ENCODE data around the gene RBMS3. TPM values are rescaled to one million over a fixed set of nuclear protein-coding genes. Genes with fewer than 3 reads are reported as not detected.
"Not testable (repeated sequence)": the region's sequence is repeated elsewhere in the genome, so short reads cannot be mapped to it uniquely, and the experiment has no call there.

RBMS3 gene
- total and polyA plus RNA-seq, 5 donors from 2014 or later: 5.2 to 18.8 (median 8.5) TPM

DNA sequence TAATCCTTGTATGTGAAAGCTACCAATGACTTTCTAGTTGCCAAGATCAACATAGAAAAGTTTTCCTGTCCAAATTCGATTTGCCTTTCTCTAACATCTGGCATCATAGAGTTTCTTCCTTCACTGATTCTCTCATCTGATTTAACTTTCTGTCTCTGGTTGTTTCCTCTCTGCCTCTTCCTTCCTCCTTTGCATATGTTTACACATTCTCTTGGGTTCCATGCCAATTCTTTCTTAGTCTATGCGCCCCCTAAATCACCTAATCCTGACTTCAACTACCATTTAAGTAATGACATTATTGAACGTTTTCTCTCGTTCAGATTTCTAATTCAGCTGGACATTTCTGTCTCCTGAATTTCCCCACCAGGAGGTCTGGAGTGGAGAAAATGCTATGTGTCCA is 763.6 kb downstream of the RBMS3 start:
- no peaks in the 10 kb centered on the region for H3K9me3 Mint-ChIP-seq
- Histone ChIP-seq H3K36me3 (ENCODE audit: control insufficient read depth, insufficient read depth, low read length) (no peaks in the 10 kb centered on the region), H3K27ac (ENCODE audit: insufficient read depth, low read length, poor library complexity, severe bottlenecking) (no peak overlapping the region), H3K4me3 (ENCODE audit: low read depth, low read length) (no peak overlapping the region), H3K9me3 (ENCODE audit: control insufficient read depth in 2 of 2, low read length in 2 of 2) (no peaks in the 10 kb centered on the region), H3K27me3 (ENCODE audit: control insufficient read depth, insufficient read depth, low read length) (no peaks in the 10 kb centered on the region), H3K4me1 (ENCODE audit: control insufficient read depth, insufficient read depth, low read length, poor library complexity, severe bottlenecking) (no peaks in the 10 kb centered on the region)
- no peaks in the 10 kb centered on the region for H3K36me3 Mint-ChIP-seq
- H3K4me3 Mint-ChIP-seq: no peak overlapping the region
- DNase-seq: no peak
- H3K27ac Mint-ChIP-seq: no peak overlapping the region
- peaks cover 0 to 3% (median 0%) of the 10 kb centered on the region in 4 donors for H3K4me1 Mint-ChIP-seq
- no peak for ATAC-seq (ENCODE audit: low read depth in 2 of 2)
- H3K27me3 Mint-ChIP-seq: peaks cover 9% of the 10 kb centered on the region

DNA sequence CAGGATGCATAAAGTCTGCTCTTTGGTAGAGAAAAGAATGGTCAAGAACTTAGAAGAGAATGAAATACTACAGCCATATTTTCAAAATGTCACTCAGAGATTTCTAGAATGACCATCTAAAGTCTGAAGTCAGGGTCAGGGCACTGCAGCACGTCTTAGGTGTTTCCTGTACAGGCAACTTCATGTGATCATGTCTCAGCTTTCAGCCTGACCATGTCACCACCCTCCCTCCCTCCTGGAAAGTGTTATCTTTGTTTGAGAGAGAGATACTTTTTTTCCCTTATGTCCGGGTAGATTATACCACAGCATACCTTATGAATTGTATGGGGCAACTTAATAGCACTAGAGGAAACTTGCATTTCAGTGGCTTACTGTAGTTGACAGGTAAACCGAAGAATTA is 767.6 kb downstream of the RBMS3 start:
- peaks cover 4% of the 10 kb centered on the region for H3K27me3 Mint-ChIP-seq
- no peak overlapping the region for H3K27ac Mint-ChIP-seq
- H3K4me3 Mint-ChIP-seq: no peak overlapping the region
- Histone ChIP-seq H3K4me1 (ENCODE audit: control insufficient read depth, insufficient read depth, low read length, poor library complexity, severe bottlenecking) (no peaks in the 10 kb centered on the region), H3K4me3 (ENCODE audit: low read depth, low read length) (no peak overlapping the region), H3K27ac (ENCODE audit: insufficient read depth, low read length, poor library complexity, severe bottlenecking) (no peak overlapping the region), H3K27me3 (ENCODE audit: control insufficient read depth, insufficient read depth, low read length) (no peaks in the 10 kb centered on the region), H3K36me3 (ENCODE audit: control insufficient read depth, insufficient read depth, low read length) (no peaks in the 10 kb centered on the region), H3K9me3 (ENCODE audit: control insufficient read depth in 2 of 2, low read length in 2 of 2) (no peaks in the 10 kb centered on the region)
- peaks cover 0 to 9% (median 0%) of the 10 kb centered on the region in 4 donors for H3K4me1 Mint-ChIP-seq
- H3K36me3 Mint-ChIP-seq: no peaks in the 10 kb centered on the region
- ATAC-seq (ENCODE audit: low read depth in 2 of 2) (no peak), DNase-seq (no peak)
- no peaks in the 10 kb centered on the region for H3K9me3 Mint-ChIP-seq

DNA sequence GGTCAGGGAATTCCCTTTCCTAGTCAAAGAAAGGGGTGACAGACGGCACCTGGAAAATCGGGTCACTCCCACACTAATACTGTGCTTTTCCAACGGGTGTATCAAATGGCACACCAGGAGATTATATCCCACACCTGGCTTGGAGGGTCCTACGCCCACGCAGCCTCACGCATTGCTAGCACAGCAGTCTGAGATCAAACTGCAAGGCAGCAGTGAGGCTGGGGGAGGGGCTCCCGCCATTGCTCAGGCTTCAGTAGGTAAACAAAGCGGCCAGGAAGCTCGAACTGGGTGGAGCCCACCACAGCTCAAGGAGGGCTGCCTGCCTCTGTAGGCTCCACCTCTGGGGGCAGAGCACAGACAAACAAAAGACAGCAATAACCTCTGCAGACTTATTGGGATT is 769.2 kb downstream of the RBMS3 start:
- H3K4me3 ChIP-seq (ENCODE audit: low read depth, low read length); H3K27me3 ChIP-seq (ENCODE audit: control insufficient read depth, insufficient read depth, low read length); H3K27ac ChIP-seq (ENCODE audit: insufficient read depth, low read length, poor library complexity, severe bottlenecking); H3K9me3 ChIP-seq (ENCODE audit: control insufficient read depth in 2 of 2, low read length in 2 of 2); H3K4me3 Mint-ChIP-seq; H3K4me1 ChIP-seq (ENCODE audit: control insufficient read depth, insufficient read depth, low read length, poor library complexity, severe bottlenecking); H3K27ac Mint-ChIP-seq; H3K36me3 Mint-ChIP-seq; H3K27me3 Mint-ChIP-seq; ATAC-seq (ENCODE audit: low read depth in 2 of 2); H3K36me3 ChIP-seq (ENCODE audit: control insufficient read depth, insufficient read depth, low read length); H3K9me3 Mint-ChIP-seq; H3K4me1 Mint-ChIP-seq; DNase-seq: not testable (repeated sequence)

DNA sequence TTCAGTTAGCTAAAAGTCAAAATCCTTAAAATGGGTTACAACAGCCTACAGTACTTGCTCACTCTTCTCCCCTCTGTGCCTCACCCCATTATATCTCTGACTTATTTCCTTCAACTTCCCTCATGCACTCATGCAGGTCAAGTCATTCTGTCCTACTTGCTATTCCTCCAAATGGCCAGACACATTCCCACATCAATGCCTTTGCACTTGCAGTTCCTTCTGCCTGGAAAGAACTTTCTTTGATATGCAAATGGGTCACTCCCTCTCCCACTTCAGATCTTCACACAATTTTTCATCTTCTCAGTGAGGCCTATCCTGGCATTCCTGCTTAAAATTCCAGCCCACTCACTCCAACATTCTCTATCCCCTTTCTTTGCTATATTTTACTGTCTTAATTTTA is 778.4 kb downstream of the RBMS3 start:
- ATAC-seq (ENCODE audit: low read depth in 2 of 2) (no peak), DNase-seq (no peak)
- Histone ChIP-seq H3K36me3 (ENCODE audit: control insufficient read depth, insufficient read depth, low read length) (no peaks in the 10 kb centered on the region), H3K4me3 (ENCODE audit: low read depth, low read length) (no peak overlapping the region), H3K9me3 (ENCODE audit: control insufficient read depth in 2 of 2, low read length in 2 of 2) (no peaks in the 10 kb centered on the region), H3K27ac (ENCODE audit: insufficient read depth, low read length, poor library complexity, severe bottlenecking) (no peak overlapping the region), H3K27me3 (ENCODE audit: control insufficient read depth, insufficient read depth, low read length) (no peaks in the 10 kb centered on the region), H3K4me1 (ENCODE audit: control insufficient read depth, insufficient read depth, low read length, poor library complexity, severe bottlenecking) (no peaks in the 10 kb centered on the region)
- H3K4me1 Mint-ChIP-seq: no peaks in the 10 kb centered on the region
- H3K27ac Mint-ChIP-seq: no peak overlapping the region
- H3K36me3 Mint-ChIP-seq: no peaks in the 10 kb centered on the region
- H3K4me3 Mint-ChIP-seq: no peak overlapping the region
- no peaks in the 10 kb centered on the region for H3K27me3 Mint-ChIP-seq
- peaks cover 0 to under 1% (median 0%) of the 10 kb centered on the region in 7 donors for H3K9me3 Mint-ChIP-seq

Data from CD4-positive, CD25-positive, alpha-beta regulatory T cell (primary cell).